HG03045 (cell line): ENCODE data around the gene CDH7.

Source experiments
- ATAC-seq: cut with Tn5 transposase; IDR thresholded peaks from one replicate; pipeline ENCODE4 v1.9.1; 2021; ENCODE audit warnings: mild to moderate bottlenecking, moderate library complexity; ENCODE audit not compliant: unreplicated experiment

CDH7 gene

GRCh38 chr18:65768120-65768778 lies 17.4 kb downstream of the CDH7 start:
- no peak for ATAC-seq

- no peak for ATAC-seq
Observed at GRCh38 chr18:65769652-65770051, 18.8 kb downstream of the CDH7 start.

GRCh38 chr18:65786474-65786873 lies 35.7 kb downstream of the CDH7 start:
- no peak for ATAC-seq

DNA sequence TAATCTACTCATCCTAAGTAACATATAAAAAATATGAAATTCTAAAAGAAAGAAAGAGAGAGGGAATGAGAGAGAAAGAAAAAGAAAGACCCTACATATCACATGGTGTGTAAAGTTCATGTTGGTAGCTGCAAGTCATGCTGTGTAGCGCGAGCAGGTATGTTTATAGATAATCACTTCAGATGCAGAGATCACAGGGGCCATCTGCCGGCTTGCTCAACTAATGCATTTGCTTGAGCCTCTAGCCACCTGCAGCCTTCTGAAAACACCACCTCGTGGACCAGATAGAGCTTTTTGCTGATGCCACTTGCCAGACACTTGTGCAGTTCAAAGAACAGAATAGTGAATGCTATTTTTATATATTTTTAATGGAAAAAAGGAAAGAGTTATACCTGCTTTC lies 37.6 kb downstream of the CDH7 start:
- no peak for ATAC-seq

GRCh38 chr18:65790604-65791003 lies 39.8 kb downstream of the CDH7 start:
- ATAC-seq: no peak

GRCh38 chr18:65791719-65792118 lies 40.9 kb downstream of the CDH7 start:
- ATAC-seq: no peak

- no peak for ATAC-seq
Observed at GRCh38 chr18:65792456-65793074, 41.8 kb downstream of the CDH7 start.

DNA sequence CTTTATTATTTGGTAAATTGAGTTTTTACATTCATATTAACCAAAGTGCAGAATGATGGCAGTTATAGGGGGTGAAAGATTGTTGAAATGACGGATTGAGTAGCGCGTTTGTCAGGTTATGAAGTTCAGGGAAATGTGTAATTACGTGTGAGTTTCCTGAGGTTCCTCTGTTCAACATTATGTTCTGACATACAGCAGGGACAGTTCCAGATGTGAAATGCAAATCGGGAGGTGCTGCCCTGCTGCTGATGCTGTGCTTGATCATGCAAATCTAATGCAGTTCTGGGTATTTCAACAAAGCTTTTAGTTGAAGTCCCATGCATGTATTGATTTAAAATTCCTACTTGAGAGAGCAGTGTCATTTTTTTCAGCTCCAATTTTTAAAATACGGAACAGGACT lies 57.9 kb downstream of the CDH7 start:
- no peak for ATAC-seq

DNA sequence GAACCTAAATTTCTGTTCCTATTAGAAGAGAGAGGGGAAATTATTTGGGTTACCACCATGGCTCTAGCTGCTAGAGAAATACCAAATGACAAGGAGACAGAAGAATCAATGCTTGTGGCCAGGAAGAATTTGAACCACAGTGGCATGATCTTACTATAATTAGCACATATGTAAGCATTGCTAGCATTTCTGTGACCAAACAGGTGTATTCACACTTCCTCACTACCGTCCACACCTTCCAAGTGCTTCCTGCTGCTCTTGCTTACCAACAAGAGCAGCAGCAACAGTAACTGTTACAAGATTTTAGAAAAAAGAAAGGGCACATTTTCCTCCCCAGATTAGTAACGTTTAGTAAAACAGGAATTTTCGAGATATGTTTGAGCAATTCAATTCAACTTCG lies 60.5 kb downstream of the CDH7 start:
- no peak for ATAC-seq

GRCh38 chr18:65815506-65815905 lies 64.7 kb downstream of the CDH7 start:
- ATAC-seq: no peak

DNA sequence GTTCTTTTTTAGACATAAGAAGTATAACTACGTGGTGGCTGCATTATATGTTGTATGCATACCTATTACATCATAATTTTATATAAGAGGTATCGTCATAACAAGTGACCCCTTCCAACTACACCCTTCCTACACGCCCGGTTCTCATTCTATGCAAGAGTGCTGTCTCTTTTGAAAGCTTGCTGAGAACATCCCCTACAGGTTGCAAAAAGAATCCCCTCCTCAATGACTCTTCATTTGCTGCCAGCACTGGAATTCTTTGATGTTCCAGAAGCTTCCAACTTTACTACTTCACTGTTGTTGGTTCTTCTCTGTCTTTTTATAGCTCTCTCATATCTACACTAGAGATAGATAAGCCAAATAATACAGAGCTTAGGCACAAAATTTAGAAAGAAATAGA lies 66.4 kb downstream of the CDH7 start:
- no peak for ATAC-seq

DNA sequence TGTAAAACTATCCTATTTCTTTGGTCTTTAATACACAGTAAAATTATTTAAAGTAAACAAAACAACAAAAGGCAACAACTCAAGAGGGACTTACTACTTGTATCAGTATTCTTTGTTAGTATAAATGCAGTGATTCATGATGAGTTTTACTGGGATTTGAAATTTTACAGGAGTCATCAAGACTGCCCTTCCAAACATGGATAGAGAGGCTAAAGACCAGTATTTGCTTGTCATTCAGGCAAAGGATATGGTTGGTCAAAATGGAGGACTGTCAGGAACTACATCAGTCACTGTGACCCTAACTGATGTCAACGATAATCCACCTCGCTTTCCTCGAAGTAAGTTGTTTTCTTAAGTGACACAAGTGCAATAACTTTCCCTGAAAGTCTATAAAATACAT lies 71.1 kb downstream of the CDH7 start:
- ATAC-seq: no peak

GRCh38 chr18:65822826-65823225 lies 72.0 kb downstream of the CDH7 start:
- no peak for ATAC-seq

- no peak for ATAC-seq
Observed at GRCh38 chr18:65827444-65827843, 76.6 kb downstream of the CDH7 start.

DNA sequence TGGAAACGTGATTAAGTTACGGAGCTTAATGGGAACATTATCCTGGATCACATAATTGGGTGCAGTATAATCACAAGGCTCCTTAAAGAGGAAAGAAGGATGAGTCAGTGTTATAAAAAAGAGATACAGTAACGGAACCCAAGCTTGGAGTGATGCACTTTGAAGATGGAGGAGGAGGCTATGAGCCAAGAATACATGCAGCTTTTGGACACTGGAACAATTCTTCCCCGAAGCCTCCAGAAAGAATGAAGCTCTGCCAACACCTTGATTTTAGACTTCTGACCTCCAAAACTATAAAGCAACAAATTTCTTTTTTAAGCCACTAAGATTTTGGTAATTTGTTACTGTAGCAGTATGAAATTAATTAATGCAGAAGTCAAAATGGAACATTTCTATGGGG lies 85.1 kb downstream of the CDH7 start:
- no peak for ATAC-seq

- no peak for ATAC-seq
Observed at GRCh38 chr18:65846107-65846506, 95.3 kb downstream of the CDH7 start.

GRCh38 chr18:65852273-65852672 lies 101.5 kb downstream of the CDH7 start:
- no peak for ATAC-seq

GRCh38 chr18:65859075-65859474 lies 108.3 kb downstream of the CDH7 start:
- no peak for ATAC-seq

DNA sequence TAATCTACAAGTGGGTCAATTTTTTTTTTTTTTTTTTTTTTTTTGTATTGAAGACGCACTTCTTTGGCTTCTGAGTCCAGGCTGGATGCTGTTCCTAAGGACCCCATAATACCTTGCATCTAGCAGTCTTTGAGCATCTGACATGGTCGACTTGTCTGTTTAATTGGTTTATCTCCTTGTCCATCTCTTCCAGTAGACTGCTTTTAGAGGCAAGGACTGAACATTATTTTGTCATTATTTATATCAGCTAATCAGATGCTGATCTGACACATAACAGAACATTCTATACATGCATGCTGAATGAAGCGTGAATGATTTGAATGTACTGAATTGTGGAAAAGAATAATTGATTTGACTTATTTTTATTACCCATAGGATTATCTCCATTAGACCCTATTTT lies 118.7 kb downstream of the CDH7 start:
- no peak for ATAC-seq

DNA sequence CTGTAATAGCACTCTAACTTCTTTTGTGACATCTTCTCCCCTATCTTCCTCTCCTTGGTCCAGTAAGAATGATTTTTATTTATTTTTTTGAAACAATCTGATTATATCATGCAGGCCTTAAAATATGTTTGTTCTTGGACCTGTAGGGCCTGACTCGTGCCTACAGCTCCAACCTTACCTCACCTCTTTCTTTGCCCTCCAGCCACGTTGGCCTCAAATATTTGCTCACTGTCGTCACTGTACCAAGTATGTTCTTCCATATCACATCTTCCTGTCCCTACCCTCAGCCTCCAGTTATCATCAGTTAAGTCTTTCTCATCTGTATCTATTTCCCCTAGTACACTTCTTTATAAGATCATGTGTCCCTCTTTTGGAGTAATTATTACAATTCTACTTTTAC lies 125.5 kb downstream of the CDH7 start:
- no peak for ATAC-seq

- ATAC-seq: no peak
Observed at GRCh38 chr18:65897292-65897691, 146.5 kb downstream of the CDH7 start.

DNA sequence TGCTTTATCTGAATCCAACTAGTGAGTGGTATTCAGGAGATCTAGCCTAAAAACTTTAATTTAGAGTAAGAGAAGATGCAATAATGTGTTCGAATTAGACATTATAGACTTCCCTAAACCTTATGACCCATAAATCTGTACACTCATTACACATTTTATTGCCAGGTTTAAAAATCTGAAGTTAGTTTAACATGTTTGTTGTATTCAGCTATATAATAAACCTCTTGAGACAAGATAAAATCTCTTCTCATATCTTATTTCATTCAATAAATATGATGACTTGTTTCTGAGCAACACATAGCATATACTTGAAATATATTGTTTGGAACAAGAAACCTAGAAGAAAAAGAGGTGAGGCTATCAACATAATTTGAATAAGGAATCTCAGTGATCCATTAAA lies 150.7 kb downstream of the CDH7 start:
- no peak for ATAC-seq

DNA sequence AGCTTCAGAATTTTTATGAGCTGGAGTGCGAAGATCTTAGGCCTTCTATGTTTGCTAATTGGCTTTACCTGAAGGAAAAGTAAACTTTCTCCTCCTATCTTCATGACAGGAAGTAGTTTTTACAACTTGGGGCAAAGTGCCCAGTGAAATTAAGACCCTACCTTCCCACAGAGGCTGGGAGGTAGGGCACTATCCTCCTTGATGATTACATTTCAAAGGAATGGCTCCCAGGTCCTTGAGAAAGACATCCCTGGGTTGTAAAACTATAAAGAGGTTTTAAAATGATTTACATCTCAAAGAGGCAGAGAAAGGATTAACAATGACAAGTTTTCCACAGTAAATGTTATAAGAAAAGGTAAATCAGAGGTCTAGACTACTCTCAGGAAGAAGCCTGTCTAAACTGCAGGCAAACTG lies 155.8 kb downstream of the CDH7 start:
- no peak for ATAC-seq
